ENCODE measurements around the gene SEMA3E.
"Not testable (repeated sequence)": the region's sequence is repeated elsewhere in the genome, so short reads cannot be mapped to it uniquely, and the experiment has no call there.

Gene SEMA3E

GRCh38 chr7:83574616-83575015 lies 74.3 kb downstream of the SEMA3E start:
- no peak overlapping the region for H3K4me3 ChIP-seq (ENCODE audit: low read depth, low read length)
- TF ChIP-seq CTCF (IDR thresholded peaks at IDR 0.05; ENCODE audit: insufficient read depth, low read depth, low read length, missing control alignments): no peak
- no peak for DNase-seq (ENCODE audit: low read depth)

- TF ChIP-seq CTCF (IDR thresholded peaks at IDR 0.05; ENCODE audit: insufficient read depth, low read depth, low read length, missing control alignments): no peak
- DNase-seq (ENCODE audit: low read depth): no peak
- no peak overlapping the region for H3K4me3 ChIP-seq (ENCODE audit: low read depth, low read length)
These were observed 86.0 kb downstream of the SEMA3E start for GRCh38 chr7:83562960-83563359.

- DNase-seq (ENCODE audit: low read depth): no peak
These were observed 86.7 kb downstream of the SEMA3E start for GRCh38 chr7:83562289-83562688.

GRCh38 chr7:83559887-83560286 lies 89.1 kb downstream of the SEMA3E start:
- H3K4me3 ChIP-seq (ENCODE audit: low read depth, low read length): no peak overlapping the region
- TF ChIP-seq CTCF (IDR thresholded peaks at IDR 0.05; ENCODE audit: insufficient read depth, low read depth, low read length, missing control alignments): no peak
- DNase-seq (ENCODE audit: low read depth): no peak

More at GRCh38 chr7:83562289-83562688, 86.7 kb downstream of the SEMA3E start:
- TF ChIP-seq CTCF (IDR thresholded peaks at IDR 0.05; ENCODE audit: insufficient read depth, low read depth, low read length, missing control alignments): no peak
- H3K4me3 ChIP-seq (ENCODE audit: low read depth, low read length): no peak overlapping the region

- not testable (repeated sequence) for H3K4me3 ChIP-seq (ENCODE audit: low read depth, low read length); DNase-seq (ENCODE audit: low read depth)
These were observed 96.4 kb downstream of the SEMA3E start for GRCh38 chr7:83552556-83552955.

- DNase-seq (ENCODE audit: low read depth): no peak
- no peak for TF ChIP-seq CTCF (IDR thresholded peaks at IDR 0.05; ENCODE audit: insufficient read depth, low read depth, low read length, missing control alignments)
- H3K4me3 ChIP-seq (ENCODE audit: low read depth, low read length): no peak overlapping the region
These were observed 98.8 kb downstream of the SEMA3E start for GRCh38 chr7:83550100-83550499.

- no peak overlapping the region for H3K4me3 ChIP-seq (ENCODE audit: low read depth, low read length)
- TF ChIP-seq CTCF (IDR thresholded peaks at IDR 0.05; ENCODE audit: insufficient read depth, low read depth, low read length, missing control alignments): no peak
- no peak for DNase-seq (ENCODE audit: low read depth)
These were observed 100.7 kb downstream of the SEMA3E start for GRCh38 chr7:83548250-83548649.
